GM19467 (cell line): ENCODE data around the gene PNPLA5.
"Not testable (repeated sequence)": the region's sequence is repeated elsewhere in the genome, so short reads cannot be mapped to it uniquely, and the experiment has no call there.

Experiments used
- ATAC-seq: cut with Tn5 transposase; IDR thresholded peaks from one replicate; pipeline ENCODE4 v1.9.1; 2021; ENCODE audit warnings: mild to moderate bottlenecking, moderate library complexity; ENCODE audit not compliant: unreplicated experiment

The PNPLA5 gene

GRCh38 chr22:43903033-43903432 is 11.2 kb upstream of the PNPLA5 start:
- not testable (repeated sequence) for ATAC-seq

- no peak for ATAC-seq
These were observed 10.3 kb upstream of the PNPLA5 start for GRCh38 chr22:43901976-43902643.

GRCh38 chr22:43900206-43900605 is 8.4 kb upstream of the PNPLA5 start:
- no peak for ATAC-seq

GRCh38 chr22:43897751-43898261 is 6.0 kb upstream of the PNPLA5 start:
- no peak for ATAC-seq

- ATAC-seq, result no peak
These were observed 4.3 kb upstream of the PNPLA5 start for GRCh38 chr22:43895986-43896645.

- no peak for ATAC-seq
These were observed 2.3 kb upstream of the PNPLA5 start for GRCh38 chr22:43894122-43894521.

GRCh38 chr22:43893266-43893665 is 1.5 kb upstream of the PNPLA5 start:
- no peak for ATAC-seq

GRCh38 chr22:43892183-43892894 is 526 bp upstream of the PNPLA5 start:
- ATAC-seq, result no peak

- no peak for ATAC-seq
These were observed 897 bp downstream of the PNPLA5 start for GRCh38 chr22:43890901-43891331.

- ATAC-seq, result no peak
These were observed 2.0 kb downstream of the PNPLA5 start for GRCh38 chr22:43889860-43890253.

GRCh38 chr22:43889201-43889859 is 2.5 kb downstream of the PNPLA5 start:
- ATAC-seq, result no peak

- no peak for ATAC-seq
These were observed 3.1 kb downstream of the PNPLA5 start for GRCh38 chr22:43888740-43889139.

GRCh38 chr22:43887391-43887790 is 4.4 kb downstream of the PNPLA5 start:
- ATAC-seq, result no peak

- no peak for ATAC-seq
These were observed 5.6 kb downstream of the PNPLA5 start for GRCh38 chr22:43886231-43886630.

- no peak for ATAC-seq
These were observed 6.0 kb downstream of the PNPLA5 start for GRCh38 chr22:43885786-43886185.

GRCh38 chr22:43885319-43885671 is 6.5 kb downstream of the PNPLA5 start:
- ATAC-seq, result no peak

- ATAC-seq, result no peak
These were observed 7.1 kb downstream of the PNPLA5 start for GRCh38 chr22:43884600-43885318.

GRCh38 chr22:43883719-43884415 is 7.9 kb downstream of the PNPLA5 start:
- ATAC-seq, result no peak

- no peak for ATAC-seq
These were observed 8.7 kb downstream of the PNPLA5 start for GRCh38 chr22:43883012-43883661.
